ENCODE data around the gene XPR1. TPM values are rescaled to one million over a fixed set of nuclear protein-coding genes. Genes with fewer than 3 reads are reported as not detected.

XPR1 gene
- total RNA-seq, 1 donor, result 25.7 TPM

DNA sequence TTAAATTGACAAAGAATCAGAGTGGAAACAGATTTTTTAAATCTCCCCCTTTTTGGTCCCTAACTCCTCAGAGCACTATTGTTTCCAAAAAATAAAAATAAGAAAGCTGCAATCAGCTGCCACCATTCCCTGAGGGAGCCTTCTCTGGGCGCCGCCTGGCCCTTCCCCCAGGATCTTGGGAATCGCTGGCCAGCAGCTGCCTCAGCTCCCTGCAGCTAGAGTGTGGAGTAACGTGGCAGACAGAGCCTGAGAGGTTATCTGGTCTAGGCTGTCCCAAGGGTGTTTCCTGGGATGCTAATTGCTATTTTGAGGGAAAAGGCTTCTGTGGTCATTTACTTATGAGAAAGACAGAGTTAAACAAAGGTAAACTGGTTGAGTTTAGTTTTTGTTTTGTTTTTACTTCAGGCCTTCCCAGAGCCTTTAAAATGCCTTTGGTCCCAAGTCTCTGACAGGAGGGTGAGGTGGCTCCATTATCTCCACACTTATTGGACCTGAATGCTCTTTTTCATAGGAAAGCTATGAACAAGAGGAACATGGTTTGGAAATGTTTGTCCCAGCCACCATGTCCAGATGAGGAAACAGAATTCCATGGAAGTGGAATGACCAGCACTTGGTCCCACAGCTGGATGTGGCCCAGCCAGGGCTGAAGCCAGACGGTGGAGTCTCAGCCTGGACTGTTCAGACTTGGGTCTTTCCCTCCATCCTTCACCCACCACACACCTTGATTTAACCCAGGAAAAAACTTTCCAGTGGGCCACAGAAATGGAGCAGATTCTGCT is 266.8 kb downstream of the XPR1 start:
- Histone ChIP-seq H3K36me3 (ENCODE audit: insufficient read depth, low read length) (no peaks in the 10 kb centered on the region), H3K4me1 (ENCODE audit: insufficient read depth, low read length) (peaks cover 8% of the 10 kb centered on the region), H3K4me3 (ENCODE audit: insufficient read depth, low read length) (no peak overlapping the region), H3K27ac (ENCODE audit: low read depth, low read length) (no peak overlapping the region), H2AFZ (ENCODE audit: low read length) (no peak overlapping the region), H3K9me3 (ENCODE audit: low read depth, low read length) (no peaks in the 10 kb centered on the region), H3K79me2 (ENCODE audit: insufficient read depth, low read length) (no peaks in the 10 kb centered on the region), H3K27me3 (ENCODE audit: insufficient read depth, low read length) (no peaks in the 10 kb centered on the region), H3K4me2 (ENCODE audit: insufficient read depth, low read length) (peak overlapping the region; percentile 35), H4K20me1 (ENCODE audit: insufficient read depth, low read length) (no peaks in the 10 kb centered on the region)
- TF ChIP-seq, protein P1, sequence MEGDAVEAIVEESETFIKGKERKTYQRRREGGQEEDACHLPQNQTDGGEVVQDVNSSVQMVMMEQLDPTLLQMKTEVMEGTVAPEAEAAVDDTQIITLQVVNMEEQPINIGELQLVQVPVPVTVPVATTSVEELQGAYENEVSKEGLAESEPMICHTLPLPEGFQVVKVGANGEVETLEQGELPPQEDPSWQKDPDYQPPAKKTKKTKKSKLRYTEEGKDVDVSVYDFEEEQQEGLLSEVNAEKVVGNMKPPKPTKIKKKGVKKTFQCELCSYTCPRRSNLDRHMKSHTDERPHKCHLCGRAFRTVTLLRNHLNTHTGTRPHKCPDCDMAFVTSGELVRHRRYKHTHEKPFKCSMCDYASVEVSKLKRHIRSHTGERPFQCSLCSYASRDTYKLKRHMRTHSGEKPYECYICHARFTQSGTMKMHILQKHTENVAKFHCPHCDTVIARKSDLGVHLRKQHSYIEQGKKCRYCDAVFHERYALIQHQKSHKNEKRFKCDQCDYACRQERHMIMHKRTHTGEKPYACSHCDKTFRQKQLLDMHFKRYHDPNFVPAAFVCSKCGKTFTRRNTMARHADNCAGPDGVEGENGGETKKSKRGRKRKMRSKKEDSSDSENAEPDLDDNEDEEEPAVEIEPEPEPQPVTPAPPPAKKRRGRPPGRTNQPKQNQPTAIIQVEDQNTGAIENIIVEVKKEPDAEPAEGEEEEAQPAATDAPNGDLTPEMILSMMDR (IDR thresholded peaks at IDR 0.05; ENCODE audit: extremely low read depth, low read depth, low read length), result no peak
- DNase-seq (ENCODE audit: insufficient read length, low spot score, missing footprints), result peak; percentile 89

DNA sequence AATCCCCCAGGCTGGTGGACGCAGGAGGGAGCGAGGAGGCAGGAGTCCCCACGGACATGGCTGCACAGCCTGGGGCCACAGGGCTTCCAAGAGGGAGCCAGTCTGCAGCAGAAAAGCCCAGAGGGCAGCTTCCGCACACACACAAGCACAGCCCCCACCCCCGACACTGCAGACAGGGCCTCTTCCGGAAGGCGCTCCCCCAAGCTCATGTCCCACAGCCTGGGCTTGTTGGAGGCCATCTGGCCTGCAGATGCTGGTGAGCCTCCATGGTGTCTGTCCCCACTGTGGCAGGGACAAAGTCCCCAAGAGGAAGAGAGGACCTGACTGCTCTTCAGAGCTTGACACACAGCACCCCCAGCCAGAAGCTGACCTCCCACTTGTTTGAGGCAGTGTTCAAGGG is 267.4 kb downstream of the XPR1 start:
- Histone ChIP-seq H2AFZ (ENCODE audit: low read length) (no peak overlapping the region), H3K27me3 (ENCODE audit: insufficient read depth, low read length) (no peaks in the 10 kb centered on the region), H3K27ac (ENCODE audit: low read depth, low read length) (no peak overlapping the region), H4K20me1 (ENCODE audit: insufficient read depth, low read length) (no peaks in the 10 kb centered on the region), H3K4me2 (ENCODE audit: insufficient read depth, low read length) (no peak overlapping the region), H3K36me3 (ENCODE audit: insufficient read depth, low read length) (no peaks in the 10 kb centered on the region), H3K79me2 (ENCODE audit: insufficient read depth, low read length) (no peaks in the 10 kb centered on the region), H3K4me1 (ENCODE audit: insufficient read depth, low read length) (peaks cover 8% of the 10 kb centered on the region), H3K4me3 (ENCODE audit: insufficient read depth, low read length) (no peak overlapping the region), H3K9me3 (ENCODE audit: low read depth, low read length) (no peaks in the 10 kb centered on the region)
- DNase-seq (ENCODE audit: insufficient read length, low spot score, missing footprints), result peak; percentile 49
- TF ChIP-seq, protein P1 (IDR thresholded peaks at IDR 0.05; ENCODE audit: extremely low read depth, low read depth, low read length), result no peak

- Histone ChIP-seq H3K4me3 (ENCODE audit: insufficient read depth, low read length) (no peak overlapping the region), H2AFZ (ENCODE audit: low read length) (no peak overlapping the region), H3K4me1 (ENCODE audit: insufficient read depth, low read length) (peaks cover 8% of the 10 kb centered on the region), H3K79me2 (ENCODE audit: insufficient read depth, low read length) (no peaks in the 10 kb centered on the region), H3K27ac (ENCODE audit: low read depth, low read length) (no peak overlapping the region), H3K4me2 (ENCODE audit: insufficient read depth, low read length) (no peak overlapping the region), H3K27me3 (ENCODE audit: insufficient read depth, low read length) (no peaks in the 10 kb centered on the region), H3K9me3 (ENCODE audit: low read depth, low read length) (no peaks in the 10 kb centered on the region), H4K20me1 (ENCODE audit: insufficient read depth, low read length) (no peaks in the 10 kb centered on the region), H3K36me3 (ENCODE audit: insufficient read depth, low read length) (no peaks in the 10 kb centered on the region)
- peak; percentile 52 for DNase-seq (ENCODE audit: insufficient read length, low spot score, missing footprints)
- TF ChIP-seq, protein P1 (IDR thresholded peaks at IDR 0.05; ENCODE audit: extremely low read depth, low read depth, low read length), result no peak
Observed at GRCh38 chr1:180901076-180901990, 269.5 kb downstream of the XPR1 start.

DNA sequence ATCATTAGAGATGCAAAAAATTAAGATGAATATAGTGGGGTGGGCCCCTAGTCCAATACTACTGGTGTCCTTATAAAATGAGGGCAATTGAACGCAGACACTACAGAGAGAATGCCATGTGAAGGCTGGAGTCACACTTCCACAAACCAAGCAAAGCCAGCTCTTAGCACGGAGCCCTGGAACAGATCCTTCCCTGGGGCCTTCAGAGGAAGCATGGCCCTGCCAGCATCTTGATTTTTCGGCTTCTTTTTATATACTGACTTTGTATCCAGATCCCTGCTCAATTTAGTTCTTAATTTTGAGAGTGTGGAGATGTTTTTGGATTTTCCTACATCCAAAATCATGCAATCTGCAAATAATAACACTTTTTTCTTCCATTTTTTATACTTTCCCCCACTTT is 270.7 kb downstream of the XPR1 start:
- Histone ChIP-seq H3K79me2 (ENCODE audit: insufficient read depth, low read length) (no peaks in the 10 kb centered on the region), H3K27me3 (ENCODE audit: insufficient read depth, low read length) (no peaks in the 10 kb centered on the region), H3K4me1 (ENCODE audit: insufficient read depth, low read length) (peaks cover 8% of the 10 kb centered on the region), H4K20me1 (ENCODE audit: insufficient read depth, low read length) (no peaks in the 10 kb centered on the region), H3K36me3 (ENCODE audit: insufficient read depth, low read length) (no peaks in the 10 kb centered on the region), H3K9me3 (ENCODE audit: low read depth, low read length) (no peaks in the 10 kb centered on the region), H3K4me3 (ENCODE audit: insufficient read depth, low read length) (no peak overlapping the region), H3K27ac (ENCODE audit: low read depth, low read length) (no peak overlapping the region), H2AFZ (ENCODE audit: low read length) (no peak overlapping the region), H3K4me2 (ENCODE audit: insufficient read depth, low read length) (no peak overlapping the region)
- TF ChIP-seq, protein P1 (IDR thresholded peaks at IDR 0.05; ENCODE audit: extremely low read depth, low read depth, low read length), result no peak
- DNase-seq (ENCODE audit: insufficient read length, low spot score, missing footprints), result no peak
